WTC11 (cell line): ENCODE measurements around the gene RASA2. TPM values are rescaled to one million over a fixed set of nuclear protein-coding genes. Genes with fewer than 3 reads are reported as not detected.

ENCODE experiments used
- ATAC-seq: fragments of 200-7000 bp; cut with Tn5 transposase; 2 replicates; pipeline ENCODE4 v1.10.0; 2021; ENCODE audit warnings: mild to moderate bottlenecking, moderate library complexity
- CTCF ChIA-PET: fragments of 300-600 bp; sonication (Branson Sonifier 250); formaldehyde crosslinking; loops from one replicate; lab custom pipeline; 2021; ENCODE audit warnings: antibody characterized with exemption; lab: Charles Lee
- POLR2A ChIA-PET: fragments of 350-600 bp; sonication (Branson Sonifier 250); formaldehyde crosslinking; loops from one replicate; lab custom pipeline; 2021; ENCODE audit warnings: antibody characterized with exemption; lab: Charles Lee
- DNase-seq: peaks from one replicate; pipeline ENCODE4 v3.0.0; 2021; ENCODE audit warnings: low spot score
- H3K27ac Mint-ChIP-seq: 2 replicates; pipeline ENCODE4 v1.8.0; 2021; ENCODE audit warnings: mixed read lengths
- H3K27me3 Mint-ChIP-seq: 2 replicates; pipeline ENCODE4 v1.8.0; 2021; ENCODE audit warnings: low read depth, mild to moderate bottlenecking, moderate library complexity, mixed read lengths
- H3K36me3 Mint-ChIP-seq: 2 replicates; pipeline ENCODE4 v1.8.0; 2021; ENCODE audit warnings: mixed read lengths
- H3K4me1 Mint-ChIP-seq: 2 replicates; pipeline ENCODE4 v1.8.0; 2022; ENCODE audit warnings: mixed read lengths
- H3K4me3 Mint-ChIP-seq: 2 replicates; pipeline ENCODE4 v1.8.0; 2021; ENCODE audit warnings: mild to moderate bottlenecking, moderate library complexity, mixed read lengths
- H3K9me3 Mint-ChIP-seq: 2 replicates; pipeline ENCODE4 v1.8.0; 2021; ENCODE audit warnings: mixed read lengths
- MLX ChIP-seq: sonication (generic); formaldehyde crosslinking; IDR thresholded peaks from 2 replicates; pipeline ENCODE4 v1.8.1; 2023; ENCODE audit warnings: mild to moderate bottlenecking, missing genetic modification reagents, moderate library complexity
- NFATC4 ChIP-seq: fragments of 250-450 bp; sonication (Bioruptor Pico); IDR thresholded peaks from 2 replicates; pipeline ENCODE4 v1.9.0; 2021; ENCODE audit warnings: mild to moderate bottlenecking
- NFE2L1 ChIP-seq: sonication (generic); formaldehyde crosslinking; IDR thresholded peaks from 2 replicates; pipeline ENCODE4 v1.8.1; 2023; ENCODE audit warnings: missing genetic modification reagents
- PREB ChIP-seq: sonication (generic); formaldehyde crosslinking; IDR thresholded peaks from 2 replicates; pipeline ENCODE4 v1.8.1; 2022; ENCODE audit warnings: mild to moderate bottlenecking, missing genetic modification reagents, moderate library complexity, borderline replicate concordance
- SMAD3 ChIP-seq: sonication (generic); formaldehyde crosslinking; IDR thresholded peaks from 2 replicates; pipeline ENCODE4 v1.8.0; 2022; ENCODE audit warnings: missing genetic modification reagents, mild to moderate bottlenecking, borderline replicate concordance
- STAT6 ChIP-seq: sonication (generic); formaldehyde crosslinking; conservative IDR thresholded peaks from 2 replicates; pipeline ENCODE4 v1.8.1; 2023; ENCODE audit warnings: mild to moderate bottlenecking, low read depth, missing genetic modification reagents, moderate library complexity
- TCF7 ChIP-seq: sonication (generic); formaldehyde crosslinking; IDR thresholded peaks from 2 replicates; pipeline ENCODE4 v1.8.0; 2022; ENCODE audit warnings: mild to moderate bottlenecking, low read depth, missing genetic modification reagents, moderate library complexity
- TEAD4 ChIP-seq: sonication (generic); formaldehyde crosslinking; IDR thresholded peaks from 2 replicates; pipeline ENCODE4 v1.8.0; 2022; ENCODE audit warnings: mild to moderate bottlenecking, missing genetic modification reagents
- USF2 ChIP-seq: sonication (generic); formaldehyde crosslinking; IDR thresholded peaks from 2 replicates; pipeline ENCODE4 v1.8.1; 2023; ENCODE audit warnings: mild to moderate bottlenecking, missing genetic modification reagents, moderate library complexity
- ZNF219 ChIP-seq: sonication (generic); formaldehyde crosslinking; IDR thresholded peaks from 2 replicates; pipeline ENCODE4 v1.8.0; 2023; ENCODE audit warnings: missing genetic modification reagents, mild to moderate bottlenecking, borderline replicate concordance
- ZNF232 ChIP-seq: sonication (generic); formaldehyde crosslinking; IDR thresholded peaks from 2 replicates; pipeline ENCODE4 v1.8.0; 2022; ENCODE audit warnings: mild to moderate bottlenecking, missing genetic modification reagents
- ZNF423 ChIP-seq: fragments of 250-450 bp; sonication (Bioruptor Pico); IDR thresholded peaks from 2 replicates; pipeline ENCODE4 v2.1.2; 2022; ENCODE audit warnings: mild to moderate bottlenecking, moderate library complexity
- ZNF425 ChIP-seq: fragments of 250-450 bp; sonication (Bioruptor Pico); conservative IDR thresholded peaks from 2 replicates; pipeline ENCODE4 v1.9.0; 2021; ENCODE audit warnings: mild to moderate bottlenecking
- ZNF671 ChIP-seq: fragments of 250-450 bp; sonication (Bioruptor Pico); IDR thresholded peaks from 2 replicates; pipeline ENCODE4 v1.8.0; 2021; ENCODE audit warnings: mild to moderate bottlenecking
- total RNA-seq: library from RNA; stranded (reverse); gene quantifications from 3 replicates; pipeline ENCODE4 v1.2.3, GENCODE V29; 2021

Gene RASA2
- total RNA-seq, 1 experiment from 2014 or later, result 13.9 TPM

- TF ChIP-seq STAT6 (CRISPR knock-in tag) (no peak), ZNF219 (no peak), TEAD4 (CRISPR knock-in tag) (no peak), PREB (CRISPR knock-in tag) (no peak), TCF7 (CRISPR knock-in tag) (no peak), NFE2L1 (CRISPR knock-in tag) (no peak), NFATC4 (CRISPR knock-in tag) (no peak), SMAD3 (no peak)
- TF ChIP-seq, all 79 proteins: peak for 0
Observed at GRCh38 chr3:141445990-141446389, 40.8 kb upstream of the RASA2 start (continued).

GRCh38 chr3:141446737-141447136 lies 40.1 kb upstream of the RASA2 start:
- H3K27me3 Mint-ChIP-seq, result no peaks in the 10 kb centered on the region
- H3K4me3 Mint-ChIP-seq, result no peak overlapping the region
- H3K36me3 Mint-ChIP-seq, result peaks cover 11% of the 10 kb centered on the region
- H3K9me3 Mint-ChIP-seq, result no peaks in the 10 kb centered on the region
- CTCF ChIA-PET, result interaction anchor here (1.0 to 2.0 kb wide), 4 partner anchors 8 to 138 kb away, joined by 5 to 6 read pairs (median 6); no protein-coding TSS in a partner anchor
- DNase-seq, result no peak
- ATAC-seq, result no peak
- no peak overlapping the region for H3K27ac Mint-ChIP-seq
- POLR2A ChIA-PET, result no interaction called here
- TF ChIP-seq ZNF425, result no peak
- no peak for TF ChIP-seq ZNF671
- peaks cover 4% of the 10 kb centered on the region for H3K4me1 Mint-ChIP-seq

- DNase-seq, result no peak
- POLR2A ChIA-PET, result interaction anchor here (0.6 kb wide), 1 partner anchor 170 kb away, joined by 4 read pairs; no protein-coding TSS in a partner anchor
- TF ChIP-seq ZNF423 (no peak), MLX (no peak), USF2 (no peak), ZNF232 (CRISPR knock-in tag) (no peak)
- TF ChIP-seq, all 79 proteins: peak for 0
- Mint-ChIP-seq H3K36me3 (peaks cover 11% of the 10 kb centered on the region), H3K9me3 (no peaks in the 10 kb centered on the region), H3K27me3 (no peaks in the 10 kb centered on the region), H3K4me3 (no peak overlapping the region), H3K27ac (no peak overlapping the region), H3K4me1 (peaks cover 4% of the 10 kb centered on the region)
- CTCF ChIA-PET, result interaction anchor here (1.0 to 2.0 kb wide), 2 partner anchors 87 to 136 kb away, joined by 3 to 5 read pairs; no protein-coding TSS in a partner anchor
- no peak for ATAC-seq
Observed at GRCh38 chr3:141447383-141447782, 39.4 kb upstream of the RASA2 start.
